ENCODE measurements around the gene NPPC. TPM values are rescaled to one million over a fixed set of nuclear protein-coding genes. Genes with fewer than 3 reads are reported as not detected.

NPPC gene
- polyA plus RNA-seq, 2 of the 4 experiments (the other 2 are of a cell fraction), result not detected

DNA sequence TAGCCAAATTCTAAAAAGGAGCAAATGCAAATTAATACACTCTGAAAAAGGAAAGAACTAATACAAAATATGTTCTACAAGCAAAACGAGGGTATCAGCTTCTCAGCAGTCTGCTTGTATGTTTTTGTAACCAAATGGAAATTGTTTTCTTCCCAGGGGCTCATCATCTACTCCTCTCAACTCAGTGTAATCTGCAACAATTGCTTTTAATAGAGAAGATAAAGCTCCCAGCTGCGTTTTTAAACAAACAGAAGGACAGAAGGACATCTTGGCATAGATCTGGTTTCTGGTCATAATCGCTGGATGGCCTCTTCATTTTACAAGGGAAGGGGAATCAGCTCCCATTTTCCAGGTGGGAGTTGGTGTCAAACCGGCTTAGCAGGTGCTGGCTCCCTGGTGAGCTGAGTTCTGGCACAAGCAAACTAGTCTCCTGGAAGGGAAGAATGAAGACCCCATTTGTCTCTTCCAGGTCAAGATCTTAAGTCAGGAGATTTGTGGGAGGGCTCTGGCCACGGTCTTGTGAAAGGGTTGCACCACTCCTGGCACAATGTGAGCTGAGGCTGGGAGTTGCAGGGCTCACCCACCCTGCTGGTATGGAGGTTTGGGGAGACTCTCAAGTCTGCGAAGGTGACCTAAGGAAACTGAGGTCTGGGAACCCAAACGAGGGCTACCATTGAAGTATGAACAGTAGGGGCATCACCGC is 41.6 kb downstream of the NPPC start:
- Histone ChIP-seq H3K4me2 (no peak overlapping the region), H3K27ac (no peak overlapping the region), H3K9me3 (peaks cover 8% of the 10 kb centered on the region; the same call in 2 of the 3 replicates), H3K4me3 (no peak overlapping the region), H3K4me1 (peaks cover 5% of the 10 kb centered on the region; the same call in 2 of the 3 replicates)
- DNase-seq (ENCODE audit: low read depth in 1 of 2, low spot score in 1 of 2) (no peak), FAIRE-seq (no peak), ATAC-seq (no peak)
- WGBS (ENCODE audit: missing lambda C conversion rate), result 43% methylated on average over 8 of the region's 8 CpGs
- no peak for TF ChIP-seq JUNB (IDR thresholded peaks at IDR 0.05)
- TF ChIP-seq RCOR1 (IDR thresholded peaks at IDR 0.05; ENCODE audit: low read depth, low read length), result no peak
- CTCF ChIA-PET, result interaction anchor here (1.4 to 4.1 kb wide), 2 partner anchors 16 to 32 kb away, joined by 6 to 27 read pairs; no protein-coding TSS in a partner anchor
- POLR2A ChIA-PET, result no interaction called here

DNA sequence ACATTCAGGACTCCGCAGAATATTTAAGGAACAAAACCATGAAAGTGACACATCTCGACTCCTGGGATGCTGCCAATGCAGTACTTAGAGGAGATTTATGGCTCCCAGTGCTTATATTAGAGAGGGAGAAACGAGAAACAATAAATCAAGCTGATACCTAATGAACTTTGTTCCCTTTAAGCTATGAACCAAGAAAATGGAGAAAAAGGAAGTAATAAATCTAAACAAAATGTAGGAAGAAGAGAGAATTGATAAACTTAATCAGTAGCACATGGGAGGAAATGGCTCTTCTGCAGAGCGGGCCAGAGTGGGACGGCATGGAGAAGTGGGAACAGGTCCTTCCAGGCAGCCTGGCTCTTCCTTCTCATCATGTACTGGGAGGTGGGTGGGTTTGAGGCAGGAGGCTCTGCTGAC is 42.7 kb downstream of the NPPC start:
- WGBS (ENCODE audit: missing lambda C conversion rate), result 66% methylated on average over 5 of the region's 5 CpGs
- DNase-seq (ENCODE audit: low read depth in 1 of 2, low spot score in 1 of 2) (no peak), ATAC-seq (no peak), FAIRE-seq (no peak)
- Histone ChIP-seq H3K9me3 (peaks cover 8% of the 10 kb centered on the region; the same call in 2 of the 3 replicates), H3K27ac (no peak overlapping the region), H3K4me2 (no peak overlapping the region), H3K4me1 (peaks cover 5% of the 10 kb centered on the region; the same call in 2 of the 3 replicates), H3K4me3 (no peak overlapping the region)
- TF ChIP-seq CHD2 (IDR thresholded peaks at IDR 0.05; ENCODE audit: low read length, partially characterized antibody) (no peak), JUNB (IDR thresholded peaks at IDR 0.05) (no peak), EHF (CRISPR knock-in tag; IDR thresholded peaks at IDR 0.05) (no peak), EHMT2 (IDR thresholded peaks at IDR 0.05; ENCODE audit: low read depth) (no peak), SREBF2 (IDR thresholded peaks at IDR 0.05) (no peak), TFCP2L1 (CRISPR knock-in tag; IDR thresholded peaks at IDR 0.05) (no peak), TP53 (CRISPR knock-in tag; IDR thresholded peaks at IDR 0.05) (no peak), ZC3H11A (IDR thresholded peaks at IDR 0.05) (no peak), CBX8 (IDR thresholded peaks at IDR 0.05) (no peak), HOXA7 (CRISPR knock-in tag; IDR thresholded peaks at IDR 0.05) (no peak), RAD21 (conservative IDR thresholded peaks at IDR 0.05 in 1 of 2, IDR thresholded peaks at IDR 0.05 in 1 of 2) (no peak), HMGXB4 (CRISPR knock-in tag; IDR thresholded peaks at IDR 0.05; ENCODE audit: borderline replicate concordance) (no peak), RNF2 (IDR thresholded peaks at IDR 0.05; ENCODE audit: borderline replicate concordance, low read depth) (no peak), RARB (CRISPR knock-in tag; IDR thresholded peaks at IDR 0.05) (no peak), ELK1 (IDR thresholded peaks at IDR 0.05; ENCODE audit: low read depth, low read length) (no peak)
- CTCF ChIA-PET, result interaction anchor here (1.4 to 4.1 kb wide), 2 partner anchors 17 to 482 kb away, joined by 3 to 27 read pairs; no protein-coding TSS in a partner anchor
- POLR2A ChIA-PET, result no interaction called here

DNA sequence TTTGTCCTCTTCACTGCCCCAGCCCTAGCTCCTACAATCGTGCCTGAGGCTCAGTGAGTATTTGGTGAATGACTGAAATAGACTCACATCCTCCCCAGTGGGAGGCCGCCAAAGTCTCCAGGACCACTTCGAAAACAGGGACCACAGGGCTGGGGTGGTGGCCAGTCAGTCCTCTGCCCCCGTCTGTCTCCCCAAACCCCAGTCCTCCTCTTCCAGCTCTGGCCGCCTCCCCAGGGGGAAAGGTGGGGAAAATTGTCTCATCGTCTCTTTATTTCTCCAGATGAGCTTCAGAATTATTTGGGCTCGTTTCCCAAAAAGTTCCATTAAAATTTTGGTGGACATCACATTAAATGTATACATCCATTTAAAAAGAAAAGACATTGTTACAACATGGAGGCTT is 43.5 kb downstream of the NPPC start:
- TF ChIP-seq TP53 (CRISPR knock-in tag; IDR thresholded peaks at IDR 0.05) (no peak), HEYL (CRISPR knock-in tag; IDR thresholded peaks at IDR 0.05) (no peak), HES2 (IDR thresholded peaks at IDR 0.05) (no peak), CEBPB (IDR thresholded peaks at IDR 0.05) (no peak), HOXB5 (CRISPR knock-in tag; IDR thresholded peaks at IDR 0.05) (no peak), CBX2 (IDR thresholded peaks at IDR 0.05; ENCODE audit: borderline replicate concordance, low read depth) (no peak), ESRRA (IDR thresholded peaks at IDR 0.05; ENCODE audit: borderline replicate concordance, low read length) (no peak), CHD4 (IDR thresholded peaks at IDR 0.05; ENCODE audit: borderline replicate concordance) (no peak), NPAS2 (CRISPR knock-in tag; IDR thresholded peaks at IDR 0.05; ENCODE audit: borderline replicate concordance) (no peak), SREBF2 (IDR thresholded peaks at IDR 0.05) (no peak)
- TF ChIP-seq, protein P1, sequence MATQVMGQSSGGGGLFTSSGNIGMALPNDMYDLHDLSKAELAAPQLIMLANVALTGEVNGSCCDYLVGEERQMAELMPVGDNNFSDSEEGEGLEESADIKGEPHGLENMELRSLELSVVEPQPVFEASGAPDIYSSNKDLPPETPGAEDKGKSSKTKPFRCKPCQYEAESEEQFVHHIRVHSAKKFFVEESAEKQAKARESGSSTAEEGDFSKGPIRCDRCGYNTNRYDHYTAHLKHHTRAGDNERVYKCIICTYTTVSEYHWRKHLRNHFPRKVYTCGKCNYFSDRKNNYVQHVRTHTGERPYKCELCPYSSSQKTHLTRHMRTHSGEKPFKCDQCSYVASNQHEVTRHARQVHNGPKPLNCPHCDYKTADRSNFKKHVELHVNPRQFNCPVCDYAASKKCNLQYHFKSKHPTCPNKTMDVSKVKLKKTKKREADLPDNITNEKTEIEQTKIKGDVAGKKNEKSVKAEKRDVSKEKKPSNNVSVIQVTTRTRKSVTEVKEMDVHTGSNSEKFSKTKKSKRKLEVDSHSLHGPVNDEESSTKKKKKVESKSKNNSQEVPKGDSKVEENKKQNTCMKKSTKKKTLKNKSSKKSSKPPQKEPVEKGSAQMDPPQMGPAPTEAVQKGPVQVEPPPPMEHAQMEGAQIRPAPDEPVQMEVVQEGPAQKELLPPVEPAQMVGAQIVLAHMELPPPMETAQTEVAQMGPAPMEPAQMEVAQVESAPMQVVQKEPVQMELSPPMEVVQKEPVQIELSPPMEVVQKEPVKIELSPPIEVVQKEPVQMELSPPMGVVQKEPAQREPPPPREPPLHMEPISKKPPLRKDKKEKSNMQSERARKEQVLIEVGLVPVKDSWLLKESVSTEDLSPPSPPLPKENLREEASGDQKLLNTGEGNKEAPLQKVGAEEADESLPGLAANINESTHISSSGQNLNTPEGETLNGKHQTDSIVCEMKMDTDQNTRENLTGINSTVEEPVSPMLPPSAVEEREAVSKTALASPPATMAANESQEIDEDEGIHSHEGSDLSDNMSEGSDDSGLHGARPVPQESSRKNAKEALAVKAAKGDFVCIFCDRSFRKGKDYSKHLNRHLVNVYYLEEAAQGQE (IDR thresholded peaks at IDR 0.05), result no peak
- TF ChIP-seq, protein P2, sequence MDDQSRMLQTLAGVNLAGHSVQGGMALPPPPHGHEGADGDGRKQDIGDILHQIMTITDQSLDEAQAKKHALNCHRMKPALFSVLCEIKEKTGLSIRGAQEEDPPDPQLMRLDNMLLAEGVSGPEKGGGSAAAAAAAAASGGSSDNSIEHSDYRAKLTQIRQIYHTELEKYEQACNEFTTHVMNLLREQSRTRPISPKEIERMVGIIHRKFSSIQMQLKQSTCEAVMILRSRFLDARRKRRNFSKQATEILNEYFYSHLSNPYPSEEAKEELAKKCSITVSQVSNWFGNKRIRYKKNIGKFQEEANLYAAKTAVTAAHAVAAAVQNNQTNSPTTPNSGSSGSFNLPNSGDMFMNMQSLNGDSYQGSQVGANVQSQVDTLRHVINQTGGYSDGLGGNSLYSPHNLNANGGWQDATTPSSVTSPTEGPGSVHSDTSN (IDR thresholded peaks at IDR 0.05), result no peak
- POLR2A ChIA-PET, result no interaction called here

More for the DNA sequence above, 43.5 kb downstream of the NPPC start:
- no peak for ATAC-seq
- 63% methylated on average over 7 of the region's 7 CpGs for WGBS (ENCODE audit: missing lambda C conversion rate)
- Histone ChIP-seq H3K27ac (no peak overlapping the region), H3K9me3 (peaks cover 8% of the 10 kb centered on the region; the same call in 2 of the 3 replicates), H3K4me1 (peaks cover 11% of the 10 kb centered on the region; the same call in 2 of the 3 replicates), H3K4me2 (no peak overlapping the region), H3K4me3 (no peak overlapping the region)
- no peak for FAIRE-seq
- CTCF ChIA-PET, result interaction anchor here (1.1 to 4.1 kb wide), 3 partner anchors 18 to 639 kb away, joined by 3 to 27 read pairs (median 3); no protein-coding TSS in a partner anchor
- no peak for DNase-seq (ENCODE audit: low read depth in 1 of 2, low spot score in 1 of 2)

All from A549 (cell line).